ENCODE measurements around the gene MAPK13.

Gene MAPK13

GRCh38 chr6:36116066-36116864 is 14.0 kb upstream of the MAPK13 start:
- DNase-seq (ENCODE audit: low read depth): no peak
- Histone ChIP-seq H3K4me3 (ENCODE audit: low read length) (no peak overlapping the region), H3K36me3 (ENCODE audit: control insufficient read depth, insufficient read depth, low read length, severe bottlenecking) (peaks cover 18% of the 10 kb centered on the region), H3K9ac (ENCODE audit: low read length) (no peak overlapping the region), H3K27me3 (replicated peaks; ENCODE audit: control insufficient read depth, insufficient read depth, low read length) (no peaks in the 10 kb centered on the region), H3K4me1 (ENCODE audit: control insufficient read depth, insufficient read depth, low read length) (peaks cover 22% of the 10 kb centered on the region), H3K9me3 (ENCODE audit: control insufficient read depth, low read length) (no peaks in the 10 kb centered on the region)

DNA sequence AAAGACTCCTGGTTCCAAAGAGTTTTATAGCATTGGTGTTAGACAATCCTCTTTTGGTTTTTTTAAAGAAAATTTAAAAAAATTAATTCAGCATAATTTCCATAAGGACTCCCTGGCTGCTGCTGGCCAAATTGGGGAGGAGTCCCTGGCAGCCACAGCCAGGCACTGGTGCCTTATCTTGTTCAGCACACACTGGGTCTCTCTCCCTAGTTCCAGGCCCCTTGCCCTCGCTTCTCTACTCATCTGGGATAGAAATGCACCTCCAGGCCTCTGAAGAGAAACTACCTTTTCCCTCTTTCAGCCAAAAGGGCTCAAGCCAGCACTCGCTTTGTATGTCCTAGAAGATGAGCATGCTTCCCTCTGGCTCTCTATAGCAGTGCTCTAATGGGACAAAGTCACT is 13.4 kb upstream of the MAPK13 start:
- Histone ChIP-seq H3K4me1 (ENCODE audit: control insufficient read depth, insufficient read depth, low read length) (peaks cover 26% of the 10 kb centered on the region), H3K27me3 (replicated peaks; ENCODE audit: control insufficient read depth, insufficient read depth, low read length) (no peaks in the 10 kb centered on the region), H3K9ac (ENCODE audit: low read length) (no peak overlapping the region), H3K36me3 (ENCODE audit: control insufficient read depth, insufficient read depth, low read length, severe bottlenecking) (peaks cover 14% of the 10 kb centered on the region), H3K9me3 (ENCODE audit: control insufficient read depth, low read length) (no peaks in the 10 kb centered on the region), H3K4me3 (ENCODE audit: low read length) (no peak overlapping the region)
- DNase-seq (ENCODE audit: low read depth): no peak

DNA sequence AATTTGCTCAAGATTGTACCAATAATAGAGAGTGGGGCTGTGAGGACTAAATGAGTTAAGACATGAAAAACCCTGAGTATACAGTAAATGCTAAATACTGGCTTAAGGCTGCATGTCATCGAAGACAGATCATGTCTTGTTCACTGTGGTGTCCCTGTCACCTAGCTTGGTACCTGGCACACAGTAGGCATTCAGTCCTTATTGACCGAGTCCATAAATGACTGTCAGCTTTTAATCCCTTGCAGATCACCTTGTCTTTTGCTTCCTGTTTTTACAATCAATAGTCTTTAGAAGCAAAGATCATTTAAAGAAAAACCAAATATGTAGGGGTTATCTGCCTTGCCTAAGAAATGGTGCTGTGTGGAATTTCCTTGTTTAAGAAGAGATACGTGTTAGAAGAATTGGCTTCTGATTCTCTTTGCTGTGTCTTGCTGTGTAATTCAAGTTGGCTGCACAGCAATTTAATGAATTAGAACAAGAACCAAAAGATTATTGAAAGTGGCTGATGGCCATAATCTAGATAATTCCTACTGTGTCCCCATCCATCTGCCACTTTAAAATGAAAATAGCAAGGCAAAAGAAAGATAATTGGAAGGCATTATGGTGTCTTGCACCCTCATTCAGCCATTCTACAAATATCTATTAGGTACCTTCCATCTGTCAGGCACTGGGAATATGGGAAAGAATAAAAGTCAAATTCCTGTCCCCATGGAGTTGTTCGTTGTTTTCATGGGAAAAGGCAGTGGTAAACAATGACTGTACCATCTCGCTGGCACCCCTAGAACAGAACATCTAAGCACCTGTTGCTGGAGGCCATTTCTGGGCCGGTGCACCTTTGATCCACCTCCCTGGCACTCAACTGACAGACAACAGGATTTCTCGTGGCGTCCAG is 12.4 kb upstream of the MAPK13 start:
- Histone ChIP-seq H3K9me3 (ENCODE audit: control insufficient read depth, low read length) (no peaks in the 10 kb centered on the region), H3K4me1 (ENCODE audit: control insufficient read depth, insufficient read depth, low read length) (peaks cover 26% of the 10 kb centered on the region), H3K9ac (ENCODE audit: low read length) (no peak overlapping the region), H3K27me3 (replicated peaks; ENCODE audit: control insufficient read depth, insufficient read depth, low read length) (no peaks in the 10 kb centered on the region), H3K36me3 (ENCODE audit: control insufficient read depth, insufficient read depth, low read length, severe bottlenecking) (peaks cover 14% of the 10 kb centered on the region), H3K4me3 (ENCODE audit: low read length) (no peak overlapping the region)
- DNase-seq (ENCODE audit: low read depth): no peak

DNA sequence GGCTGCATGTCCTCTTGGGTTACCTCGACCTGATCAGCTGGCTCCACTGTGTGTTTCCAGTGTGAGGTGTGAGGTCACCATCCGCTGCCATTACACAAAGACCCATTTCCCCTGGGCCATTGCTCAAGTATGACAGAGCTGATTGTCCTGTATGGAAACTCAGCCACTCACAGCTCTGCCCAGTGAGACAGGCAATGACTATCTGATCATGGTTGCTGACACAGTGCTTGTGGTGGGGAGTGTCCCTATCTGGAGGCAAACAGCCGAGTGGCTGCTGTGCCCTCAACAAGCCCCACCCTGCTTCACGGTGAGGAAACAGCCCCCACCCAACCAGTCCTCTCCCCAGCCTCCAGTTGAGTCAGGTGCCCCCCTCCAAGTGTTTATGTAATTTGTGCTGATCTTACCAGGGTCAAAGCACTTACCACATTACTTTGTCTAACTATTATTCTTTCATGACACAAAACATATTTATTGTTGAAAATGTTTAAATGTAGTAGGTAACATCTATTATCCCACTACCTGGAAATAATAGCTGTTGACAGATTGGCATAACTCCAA is 11.7 kb upstream of the MAPK13 start:
- peaks cover 26% of the 10 kb centered on the region for H3K4me1 ChIP-seq (ENCODE audit: control insufficient read depth, insufficient read depth, low read length)
- H3K36me3 ChIP-seq (ENCODE audit: control insufficient read depth, insufficient read depth, low read length, severe bottlenecking): peaks cover 10% of the 10 kb centered on the region
- no peaks in the 10 kb centered on the region for H3K9me3 ChIP-seq (ENCODE audit: control insufficient read depth, low read length)
- no peak overlapping the region for H3K9ac ChIP-seq (ENCODE audit: low read length)
- no peak for DNase-seq (ENCODE audit: low read depth)
- H3K27me3 ChIP-seq (replicated peaks; ENCODE audit: control insufficient read depth, insufficient read depth, low read length): no peaks in the 10 kb centered on the region
- no peak overlapping the region for H3K4me3 ChIP-seq (ENCODE audit: low read length)

- no peak for DNase-seq (ENCODE audit: low read depth)
- no peaks in the 10 kb centered on the region for H3K27me3 ChIP-seq (replicated peaks; ENCODE audit: control insufficient read depth, insufficient read depth, low read length)
- H3K4me1 ChIP-seq (ENCODE audit: control insufficient read depth, insufficient read depth, low read length): peaks cover 22% of the 10 kb centered on the region
- H3K4me3 ChIP-seq (ENCODE audit: low read length): no peak overlapping the region
- no peaks in the 10 kb centered on the region for H3K9me3 ChIP-seq (ENCODE audit: control insufficient read depth, low read length)
- H3K36me3 ChIP-seq (ENCODE audit: control insufficient read depth, insufficient read depth, low read length, severe bottlenecking): peaks cover 9% of the 10 kb centered on the region
- no peak overlapping the region for H3K9ac ChIP-seq (ENCODE audit: low read length)
Measured at GRCh38 chr6:36119209-36119608, 11.1 kb upstream of the MAPK13 start.

DNA sequence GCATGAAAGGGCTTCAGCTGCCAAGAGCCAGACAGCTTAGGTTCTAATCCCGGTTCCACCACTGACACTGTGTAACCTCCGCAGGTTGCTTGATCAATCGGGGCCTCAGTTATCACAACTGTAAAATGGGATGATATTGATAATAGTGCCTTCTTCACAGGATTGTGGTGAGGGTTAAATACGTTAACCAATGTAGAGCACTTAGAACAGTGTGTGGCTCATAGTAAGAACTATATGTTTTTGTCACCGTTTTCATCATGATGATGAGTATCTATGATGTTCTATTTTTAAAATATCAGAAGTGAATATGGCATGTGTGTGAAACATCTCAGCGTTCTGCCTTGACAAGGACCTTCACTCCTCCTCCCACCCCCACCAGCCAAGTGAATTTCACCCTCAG is 10.3 kb upstream of the MAPK13 start:
- H3K9me3 ChIP-seq (ENCODE audit: control insufficient read depth, low read length): no peaks in the 10 kb centered on the region
- DNase-seq (ENCODE audit: low read depth): no peak

GRCh38 chr6:36120539-36120938 is 9.8 kb upstream of the MAPK13 start:
- Histone ChIP-seq H3K27me3 (replicated peaks; ENCODE audit: control insufficient read depth, insufficient read depth, low read length) (no peaks in the 10 kb centered on the region), H3K4me1 (ENCODE audit: control insufficient read depth, insufficient read depth, low read length) (peaks cover 22% of the 10 kb centered on the region), H3K9ac (ENCODE audit: low read length) (peak overlapping the region; percentile 30), H3K4me3 (ENCODE audit: low read length) (no peak overlapping the region), H3K9me3 (ENCODE audit: control insufficient read depth, low read length) (no peaks in the 10 kb centered on the region), H3K36me3 (ENCODE audit: control insufficient read depth, insufficient read depth, low read length, severe bottlenecking) (peaks cover 9% of the 10 kb centered on the region)
- DNase-seq (ENCODE audit: low read depth): no peak

More for the DNA sequence above, 10.3 kb upstream of the MAPK13 start:
- Histone ChIP-seq H3K4me1 (ENCODE audit: control insufficient read depth, insufficient read depth, low read length) (peaks cover 22% of the 10 kb centered on the region), H3K4me3 (ENCODE audit: low read length) (no peak overlapping the region), H3K36me3 (ENCODE audit: control insufficient read depth, insufficient read depth, low read length, severe bottlenecking) (peaks cover 9% of the 10 kb centered on the region), H3K27me3 (replicated peaks; ENCODE audit: control insufficient read depth, insufficient read depth, low read length) (no peaks in the 10 kb centered on the region), H3K9ac (ENCODE audit: low read length) (no peak overlapping the region)

- Histone ChIP-seq H3K9ac (ENCODE audit: low read length) (peak overlapping the region; percentile 30), H3K27me3 (replicated peaks; ENCODE audit: control insufficient read depth, insufficient read depth, low read length) (no peaks in the 10 kb centered on the region), H3K4me1 (ENCODE audit: control insufficient read depth, insufficient read depth, low read length) (peaks cover 22% of the 10 kb centered on the region), H3K9me3 (ENCODE audit: control insufficient read depth, low read length) (no peaks in the 10 kb centered on the region), H3K36me3 (ENCODE audit: control insufficient read depth, insufficient read depth, low read length, severe bottlenecking) (peaks cover 9% of the 10 kb centered on the region), H3K4me3 (ENCODE audit: low read length) (no peak overlapping the region)
- peak; percentile 46 for DNase-seq (ENCODE audit: low read depth)
Measured at GRCh38 chr6:36120979-36121786, 9.1 kb upstream of the MAPK13 start.

DNA sequence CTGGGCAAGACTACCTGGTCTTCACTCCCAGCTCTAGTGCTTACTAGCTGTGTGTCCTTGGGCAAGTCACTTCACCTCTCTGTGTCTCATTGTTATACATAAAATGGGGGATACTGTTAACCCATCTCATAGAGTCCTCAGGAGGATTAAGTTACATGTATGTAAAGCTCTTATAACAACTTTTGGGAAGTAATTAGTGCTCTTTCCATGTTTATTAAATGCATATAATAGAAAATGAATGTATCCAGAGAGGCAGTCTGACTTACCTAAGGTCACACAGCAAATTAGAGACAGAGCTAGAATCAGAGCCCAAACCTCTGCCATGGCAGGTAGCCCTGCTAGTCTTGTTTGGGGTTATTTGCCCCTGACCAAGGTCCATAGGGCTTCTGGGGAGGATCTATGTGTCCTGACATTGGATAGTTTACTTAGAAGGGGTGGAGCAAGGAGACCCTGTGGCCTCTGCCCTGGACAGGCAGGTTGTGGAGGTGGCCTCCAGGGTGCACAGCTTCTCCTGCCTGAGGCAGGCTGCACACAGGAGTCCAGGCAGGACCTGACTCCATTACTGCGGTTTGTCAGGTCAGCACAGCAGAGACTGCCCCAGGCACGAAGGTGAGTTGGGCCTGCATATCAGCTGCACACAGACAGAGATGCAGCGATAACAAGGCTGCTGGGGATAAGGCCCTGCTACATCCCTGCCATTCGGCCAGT is 8.4 kb upstream of the MAPK13 start:
- Histone ChIP-seq H3K9ac (ENCODE audit: low read length) (no peak overlapping the region), H3K36me3 (ENCODE audit: control insufficient read depth, insufficient read depth, low read length, severe bottlenecking) (peaks cover 5% of the 10 kb centered on the region), H3K9me3 (ENCODE audit: control insufficient read depth, low read length) (no peaks in the 10 kb centered on the region), H3K4me1 (ENCODE audit: control insufficient read depth, insufficient read depth, low read length) (peaks cover 28% of the 10 kb centered on the region), H3K27me3 (replicated peaks; ENCODE audit: control insufficient read depth, insufficient read depth, low read length) (no peaks in the 10 kb centered on the region), H3K4me3 (ENCODE audit: low read length) (no peak overlapping the region)
- no peak for DNase-seq (ENCODE audit: low read depth)

DNA sequence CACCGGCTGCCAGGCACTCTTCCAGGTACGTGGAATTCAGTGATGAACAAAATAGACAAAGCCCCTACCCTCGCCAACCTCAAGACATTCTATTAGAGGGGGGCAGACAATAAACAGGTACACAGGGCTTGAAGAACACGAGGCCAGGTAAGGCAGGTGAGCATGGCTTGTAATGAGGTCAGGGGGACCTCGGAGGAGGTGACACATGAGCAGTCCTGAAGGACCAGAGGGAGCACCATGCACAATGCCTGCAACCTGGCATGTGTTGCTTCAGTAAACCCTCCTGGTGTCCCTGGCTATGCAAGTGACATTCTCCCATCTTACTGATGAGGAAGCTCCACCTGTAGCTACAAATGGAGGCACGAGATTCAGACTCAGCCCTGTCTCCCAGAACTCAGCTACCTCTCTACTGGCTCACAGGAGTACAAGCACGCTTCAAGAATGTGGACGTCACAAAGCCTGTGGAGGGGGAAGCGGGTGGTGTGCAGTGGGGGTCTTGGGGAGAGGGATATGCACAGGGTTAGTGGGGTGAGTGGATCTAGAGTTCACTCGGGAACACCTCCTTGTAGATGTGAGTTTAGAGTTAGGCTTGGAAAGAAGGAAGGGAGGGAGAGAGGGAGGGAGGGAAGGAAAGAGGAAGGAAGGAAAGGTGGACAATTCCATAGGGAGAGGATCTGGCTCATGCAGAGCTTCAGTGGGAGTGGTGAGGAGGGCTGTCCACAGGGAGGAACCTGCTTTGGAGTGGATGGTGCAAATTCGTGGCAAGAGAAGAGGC is 7.6 kb upstream of the MAPK13 start:
- Histone ChIP-seq H3K4me1 (ENCODE audit: control insufficient read depth, insufficient read depth, low read length) (peaks cover 35% of the 10 kb centered on the region), H3K4me3 (ENCODE audit: low read length) (no peak overlapping the region), H3K9me3 (ENCODE audit: control insufficient read depth, low read length) (no peaks in the 10 kb centered on the region), H3K36me3 (ENCODE audit: control insufficient read depth, insufficient read depth, low read length, severe bottlenecking) (no peaks in the 10 kb centered on the region), H3K9ac (ENCODE audit: low read length) (no peak overlapping the region), H3K27me3 (replicated peaks; ENCODE audit: control insufficient read depth, insufficient read depth, low read length) (no peaks in the 10 kb centered on the region)
- DNase-seq (ENCODE audit: low read depth): no peak
